Activated T-cell treated with anti-CD3 and anti-CD28 coated beads, Interleukin-2, amount 50 U/mL, for 24 hours (primary cell): ENCODE measurements around the gene TRIM24.
"Not testable (repeated sequence)": the region's sequence is repeated elsewhere in the genome, so short reads cannot be mapped to it uniquely, and the experiment has no call there.

ENCODE experiments used
- DNase-seq: peaks from one replicate; pipeline ENCODE4 v3.0.0-alpha.2; 2020
- H3K27ac Mint-ChIP-seq: 2 replicates; pipeline ENCODE4 v1.8.0; 2020; ENCODE audit warnings: mild to moderate bottlenecking, mixed read lengths
- H3K27me3 Mint-ChIP-seq: 2 replicates; pipeline ENCODE4 v1.8.0; 2020; ENCODE audit warnings: mixed read lengths
- H3K36me3 Mint-ChIP-seq: 2 replicates; pipeline ENCODE4 v1.8.0; 2020; ENCODE audit warnings: low read depth, mixed read lengths
- H3K4me1 Mint-ChIP-seq: 2 replicates; pipeline ENCODE4 v1.8.0; 2020; ENCODE audit warnings: low read depth, mixed read lengths
- H3K4me3 Mint-ChIP-seq: 2 replicates; pipeline ENCODE4 v1.8.0; 2020; ENCODE audit warnings: mild to moderate bottlenecking, moderate library complexity, mixed read lengths
- H3K9me3 Mint-ChIP-seq: 2 replicates; pipeline ENCODE4 v1.8.0; 2020; ENCODE audit warnings: mixed read lengths

Gene TRIM24

GRCh38 chr7:138521837-138522461 is 61.9 kb downstream of the TRIM24 start:
- H3K36me3 Mint-ChIP-seq = peaks cover 93% of the 10 kb centered on the region

GRCh38 chr7:138524259-138524658 is 64.2 kb downstream of the TRIM24 start:
- Mint-ChIP-seq H3K36me3 (peaks cover 92% of the 10 kb centered on the region), H3K27ac (no peak overlapping the region), H3K4me1 (no peaks in the 10 kb centered on the region), H3K27me3 (no peaks in the 10 kb centered on the region), H3K4me3 (no peak overlapping the region), H3K9me3 (peaks cover 43% of the 10 kb centered on the region)
- DNase-seq = no peak

More at GRCh38 chr7:138521837-138522461, 61.9 kb downstream of the TRIM24 start:
- H3K27ac Mint-ChIP-seq = no peak overlapping the region
- peaks cover 1% of the 10 kb centered on the region for H3K4me1 Mint-ChIP-seq
- H3K27me3 Mint-ChIP-seq = no peaks in the 10 kb centered on the region
- no peak overlapping the region for H3K4me3 Mint-ChIP-seq
- DNase-seq = no peak
- peaks cover 30% of the 10 kb centered on the region for H3K9me3 Mint-ChIP-seq

GRCh38 chr7:138525757-138526156 is 65.7 kb downstream of the TRIM24 start:
- Mint-ChIP-seq H3K27ac (no peak overlapping the region), H3K4me3 (no peak overlapping the region), H3K9me3 (peaks cover 38% of the 10 kb centered on the region), H3K4me1 (no peaks in the 10 kb centered on the region), H3K27me3 (no peaks in the 10 kb centered on the region), H3K36me3 (peaks cover 91% of the 10 kb centered on the region)
- no peak for DNase-seq

GRCh38 chr7:138527746-138528223 is 67.7 kb downstream of the TRIM24 start:
- Mint-ChIP-seq H3K4me3 (no peak overlapping the region), H3K27ac (no peak overlapping the region), H3K9me3 (peaks cover 41% of the 10 kb centered on the region), H3K27me3 (no peaks in the 10 kb centered on the region), H3K4me1 (peaks cover 2% of the 10 kb centered on the region), H3K36me3 (peaks cover 86% of the 10 kb centered on the region)
- no peak for DNase-seq

- H3K4me3 Mint-ChIP-seq, DNase-seq, H3K4me1 Mint-ChIP-seq, H3K27ac Mint-ChIP-seq, H3K9me3 Mint-ChIP-seq, H3K27me3 Mint-ChIP-seq: not testable (repeated sequence)
- peaks cover 94% of the 10 kb centered on the region for H3K36me3 Mint-ChIP-seq
Measured at GRCh38 chr7:138536833-138537232, 76.8 kb downstream of the TRIM24 start.

- H3K9me3 Mint-ChIP-seq = no peaks in the 10 kb centered on the region
- no peak overlapping the region for H3K4me3 Mint-ChIP-seq
- H3K36me3 Mint-ChIP-seq = peaks cover 94% of the 10 kb centered on the region
- no peak for DNase-seq
- H3K27me3 Mint-ChIP-seq = no peaks in the 10 kb centered on the region
- peaks cover 12% of the 10 kb centered on the region for H3K4me1 Mint-ChIP-seq
- H3K27ac Mint-ChIP-seq = no peak overlapping the region
Measured at GRCh38 chr7:138538518-138538917, 78.5 kb downstream of the TRIM24 start.

GRCh38 chr7:138538997-138539644 is 79.1 kb downstream of the TRIM24 start:
- Mint-ChIP-seq H3K27me3 (no peaks in the 10 kb centered on the region), H3K27ac (no peak overlapping the region), H3K4me1 (peaks cover 12% of the 10 kb centered on the region), H3K36me3 (peaks cover 94% of the 10 kb centered on the region), H3K4me3 (no peak overlapping the region), H3K9me3 (no peaks in the 10 kb centered on the region)
- no peak for DNase-seq

- peaks cover 9% of the 10 kb centered on the region for H3K4me1 Mint-ChIP-seq
- H3K27me3 Mint-ChIP-seq = no peaks in the 10 kb centered on the region
- no peak for DNase-seq
- no peak overlapping the region for H3K4me3 Mint-ChIP-seq
- no peak overlapping the region for H3K27ac Mint-ChIP-seq
- H3K36me3 Mint-ChIP-seq = peaks cover 94% of the 10 kb centered on the region
- peaks cover 14% of the 10 kb centered on the region for H3K9me3 Mint-ChIP-seq
Measured at GRCh38 chr7:138542183-138542582, 82.1 kb downstream of the TRIM24 start.

- no peaks in the 10 kb centered on the region for H3K27me3 Mint-ChIP-seq
- H3K4me1 Mint-ChIP-seq = peaks cover 9% of the 10 kb centered on the region
- no peak overlapping the region for H3K27ac Mint-ChIP-seq
- DNase-seq = no peak
- no peak overlapping the region for H3K4me3 Mint-ChIP-seq
- peaks cover 90% of the 10 kb centered on the region for H3K36me3 Mint-ChIP-seq
- peaks cover 14% of the 10 kb centered on the region for H3K9me3 Mint-ChIP-seq
Measured at GRCh38 chr7:138543739-138544138, 83.7 kb downstream of the TRIM24 start.

- no peak for DNase-seq
- no peaks in the 10 kb centered on the region for H3K27me3 Mint-ChIP-seq
- H3K36me3 Mint-ChIP-seq = peaks cover 89% of the 10 kb centered on the region
- H3K27ac Mint-ChIP-seq = no peak overlapping the region
- H3K4me3 Mint-ChIP-seq = no peak overlapping the region
- peaks cover 16% of the 10 kb centered on the region for H3K9me3 Mint-ChIP-seq
- peaks cover 9% of the 10 kb centered on the region for H3K4me1 Mint-ChIP-seq
Measured at GRCh38 chr7:138545123-138545522, 85.1 kb downstream of the TRIM24 start.

- no peaks in the 10 kb centered on the region for H3K27me3 Mint-ChIP-seq
- H3K4me3 Mint-ChIP-seq = no peak overlapping the region
- H3K9me3 Mint-ChIP-seq = peaks cover 23% of the 10 kb centered on the region
- peaks cover 90% of the 10 kb centered on the region for H3K36me3 Mint-ChIP-seq
- no peak for DNase-seq
- H3K4me1 Mint-ChIP-seq = peaks cover 9% of the 10 kb centered on the region
- H3K27ac Mint-ChIP-seq = no peak overlapping the region
Measured at GRCh38 chr7:138546064-138546619, 86.1 kb downstream of the TRIM24 start.

GRCh38 chr7:138546829-138547228 is 86.8 kb downstream of the TRIM24 start:
- DNase-seq = no peak
- Mint-ChIP-seq H3K27ac (no peak overlapping the region), H3K9me3 (peaks cover 24% of the 10 kb centered on the region), H3K27me3 (no peaks in the 10 kb centered on the region), H3K4me3 (no peak overlapping the region), H3K36me3 (peaks cover 90% of the 10 kb centered on the region), H3K4me1 (peaks cover 5% of the 10 kb centered on the region)

- Mint-ChIP-seq H3K36me3 (peaks cover 93% of the 10 kb centered on the region), H3K4me1 (no peaks in the 10 kb centered on the region), H3K9me3 (peaks cover 36% of the 10 kb centered on the region), H3K4me3 (no peak overlapping the region), H3K27ac (no peak overlapping the region), H3K27me3 (no peaks in the 10 kb centered on the region)
- no peak for DNase-seq
Measured at GRCh38 chr7:138549082-138549481, 89.0 kb downstream of the TRIM24 start.

GRCh38 chr7:138550337-138550736 is 90.3 kb downstream of the TRIM24 start:
- Mint-ChIP-seq H3K9me3 (peaks cover 36% of the 10 kb centered on the region), H3K4me1 (no peaks in the 10 kb centered on the region), H3K27ac (no peak overlapping the region), H3K4me3 (no peak overlapping the region), H3K27me3 (no peaks in the 10 kb centered on the region), H3K36me3 (peaks cover 91% of the 10 kb centered on the region)
- DNase-seq = no peak

- Mint-ChIP-seq H3K27ac (no peak overlapping the region), H3K4me1 (no peaks in the 10 kb centered on the region), H3K36me3 (peaks cover 91% of the 10 kb centered on the region), H3K4me3 (no peak overlapping the region), H3K9me3 (peaks cover 31% of the 10 kb centered on the region), H3K27me3 (no peaks in the 10 kb centered on the region)
- DNase-seq = no peak
Measured at GRCh38 chr7:138551102-138551501, 91.0 kb downstream of the TRIM24 start.
